Measurements from ENCODE around the gene GLMP.
"Not testable (repeated sequence)": the region's sequence is repeated elsewhere in the genome, so short reads cannot be mapped to it uniquely, and the experiment has no call there.

The GLMP gene

GRCh38 chr1:156295391-156295947 lies at the start of gene GLMP:
Gene GLMP (minus strand): TSS chr1:156295679. CDS start chr1:156295645, 34 bp downstream.
- peak; percentile 55 to 75 for DNase-seq

GRCh38 chr1:156344409-156344808 lies 48.9 kb upstream of the GLMP start:
- DNase-seq, result no peak

- DNase-seq, result no peak
Observed at GRCh38 chr1:156342166-156342955, 46.9 kb upstream of the GLMP start.

- peak; percentile 100 for DNase-seq
Observed at GRCh38 chr1:156338180-156338976, 42.9 kb upstream of the GLMP start, which contains the start of the genes CCT3 and TSACC. Gene CCT3 (minus strand): TSS chr1:156338292. CDS start chr1:156338184, 108 bp downstream. Gene TSACC (plus strand): TSS chr1:156338526. CDS start chr1:156339758, 1,232 bp downstream.

- DNase-seq, result no peak
Observed at GRCh38 chr1:156337888-156338179, 42.4 kb upstream of the GLMP start.

GRCh38 chr1:156337052-156337887 lies 41.8 kb upstream of the GLMP start:
- DNase-seq, result no peak

GRCh38 chr1:156336242-156336641 lies 40.8 kb upstream of the GLMP start:
- DNase-seq, result peak in 1 of 2 experiments; percentile 31

GRCh38 chr1:156323179-156323578 lies 27.7 kb upstream of the GLMP start:
- not testable (repeated sequence) for DNase-seq

- DNase-seq, result no peak
Observed at GRCh38 chr1:156320560-156320959, 25.1 kb upstream of the GLMP start.

- DNase-seq, result peak in 1 of 2 experiments; percentile 21
Observed at GRCh38 chr1:156319664-156320063, 24.2 kb upstream of the GLMP start.

- no peak for DNase-seq
Observed at GRCh38 chr1:156316909-156317308, 21.4 kb upstream of the GLMP start.

GRCh38 chr1:156310962-156311361 lies 15.5 kb upstream of the GLMP start:
- no peak for DNase-seq

- no peak for DNase-seq
Observed at GRCh38 chr1:156308078-156308477, 12.6 kb upstream of the GLMP start.

- DNase-seq, result no peak
Observed at GRCh38 chr1:156305215-156305614, 9.7 kb upstream of the GLMP start.

GRCh38 chr1:156303241-156303640 lies 7.8 kb upstream of the GLMP start:
- DNase-seq, result no peak

- no peak for DNase-seq
Observed at GRCh38 chr1:156298852-156299357, 3.4 kb upstream of the GLMP start, which contains the start of gene VHLL. Gene VHLL (minus strand): TSS chr1:156299307. CDS start chr1:156299189, 118 bp downstream.

GRCh38 chr1:156293895-156294294 lies 1.6 kb downstream of the GLMP start:
- DNase-seq, result no peak

GRCh38 chr1:156293098-156293434 lies 2.4 kb downstream of the GLMP start:
- DNase-seq, result no peak

- peak; percentile 46 to 73 for DNase-seq
Observed at GRCh38 chr1:156291226-156292061, 4.0 kb downstream of the GLMP start.

GRCh38 chr1:156289857-156290256 lies 5.6 kb downstream of the GLMP start:
- DNase-seq, result no peak

- DNase-seq, result no peak
Observed at GRCh38 chr1:156286061-156286460, 9.4 kb downstream of the GLMP start.

- no peak for DNase-seq
Observed at GRCh38 chr1:156285437-156285836, 10.0 kb downstream of the GLMP start.

Measured in NCI-H2081 (cell line).